Osteoblast (primary cell): Measurements from ENCODE around the gene MCC. TPM values are rescaled to one million over a fixed set of nuclear protein-coding genes. Genes with fewer than 3 reads are reported as not detected.

Experiments used
- DNase-seq: peaks from one replicate; pipeline ENCODE4 v3.0.0; 2011; ENCODE audit warnings: low spot score, mixed read lengths; ENCODE audit not compliant: insufficient read length; ENCODE audit errors: missing footprints
- H2AFZ ChIP-seq: 2 replicates; pipeline ENCODE4 v1.6.0; 2011; ENCODE audit warnings: mild to moderate bottlenecking, low read length
- H3K27ac ChIP-seq: 2 replicates; pipeline ENCODE4 v1.5.1; 2011; ENCODE audit warnings: mild to moderate bottlenecking, low read depth, low read length, moderate library complexity
- H3K27me3 ChIP-seq: 2 replicates; pipeline ENCODE4 v1.6.0; 2012; ENCODE audit warnings: mild to moderate bottlenecking, control low read depth, inconsistent platforms, low read length, moderate library complexity; ENCODE audit not compliant: insufficient read depth
- H3K36me3 ChIP-seq: 2 replicates; pipeline ENCODE4 v1.5.1; 2011; ENCODE audit warnings: mild to moderate bottlenecking, low read length, control low read depth, moderate library complexity; ENCODE audit not compliant: insufficient read depth
- H3K4me1 ChIP-seq: 2 replicates; pipeline ENCODE4 v1.5.1; 2011; ENCODE audit warnings: mild to moderate bottlenecking, low read length, control low read depth, moderate library complexity; ENCODE audit not compliant: insufficient read depth
- H3K4me2 ChIP-seq: 2 replicates; pipeline ENCODE4 v1.6.0; 2011; ENCODE audit warnings: mild to moderate bottlenecking, low read length; ENCODE audit not compliant: insufficient read depth
- H3K4me3 ChIP-seq: fragments of 200-600 bp; sonication (generic); 3 replicates; pipeline ENCODE4 v1.5.1; 2012; ENCODE audit warnings: mild to moderate bottlenecking, low read length, inconsistent platforms; ENCODE audit not compliant: insufficient read depth
- H3K79me2 ChIP-seq: 2 replicates; pipeline ENCODE4 v1.6.0; 2012; ENCODE audit warnings: mild to moderate bottlenecking, low read length, control low read depth, inconsistent platforms; ENCODE audit not compliant: insufficient read depth
- H3K9me3 ChIP-seq: 2 replicates; pipeline ENCODE4 v1.5.1; 2011; ENCODE audit warnings: low read depth, low read length, control low read depth
- H4K20me1 ChIP-seq: 2 replicates; pipeline ENCODE4 v1.6.0; 2012; ENCODE audit warnings: mild to moderate bottlenecking, low read length, control low read depth; ENCODE audit not compliant: insufficient read depth
- CTCF ChIP-seq: IDR thresholded peaks from 2 replicates; pipeline ENCODE4 v1.5.1; 2011; ENCODE audit warnings: mild to moderate bottlenecking, low read depth, low read length, moderate library complexity; ENCODE audit errors: extremely low read depth
- total RNA-seq: library from RNA; depleted of rRNA; stranded (reverse); fragments of >200 nt; gene quantifications from 2 replicates; pipeline ENCODE4 v1.2.3, GENCODE V29; 2012

The MCC gene
- total RNA-seq, 1 donor, result 45.6 TPM

- H3K9me3 ChIP-seq, result no peaks in the 10 kb centered on the region
- DNase-seq, result no peak
Observed at GRCh38 chr5:113090336-113091106, 397.7 kb downstream of the MCC start.

GRCh38 chr5:113089653-113090335 lies 398.5 kb downstream of the MCC start:
- Histone ChIP-seq H3K9me3 (no peaks in the 10 kb centered on the region), H3K4me3 (no peak overlapping the region), H3K79me2 (no peaks in the 10 kb centered on the region), H2AFZ (peak overlapping the region; percentile 40), H3K36me3 (no peaks in the 10 kb centered on the region), H3K4me2 (peak overlapping the region; percentile 39), H3K4me1 (peaks cover 20% of the 10 kb centered on the region), H3K27ac (peak overlapping the region; percentile 50), H4K20me1 (no peaks in the 10 kb centered on the region), H3K27me3 (no peaks in the 10 kb centered on the region)
- DNase-seq, result no peak
- TF ChIP-seq CTCF, result no peak

More at GRCh38 chr5:113090336-113091106, 397.7 kb downstream of the MCC start:
- Histone ChIP-seq H3K4me3 (no peak overlapping the region), H3K27me3 (no peaks in the 10 kb centered on the region), H4K20me1 (no peaks in the 10 kb centered on the region), H3K4me1 (peaks cover 20% of the 10 kb centered on the region), H3K79me2 (no peaks in the 10 kb centered on the region), H3K4me2 (peak overlapping the region; percentile 39), H3K27ac (peak overlapping the region; percentile 50), H2AFZ (no peak overlapping the region), H3K36me3 (no peaks in the 10 kb centered on the region)
- TF ChIP-seq CTCF, result no peak

GRCh38 chr5:113087976-113088514 lies 400.2 kb downstream of the MCC start:
- H3K79me2 ChIP-seq, result no peaks in the 10 kb centered on the region
- no peak overlapping the region for H2AFZ ChIP-seq
- DNase-seq, result no peak
- no peak overlapping the region for H3K27ac ChIP-seq
- no peaks in the 10 kb centered on the region for H4K20me1 ChIP-seq
- H3K36me3 ChIP-seq, result no peaks in the 10 kb centered on the region
- H3K27me3 ChIP-seq, result no peaks in the 10 kb centered on the region
- H3K4me2 ChIP-seq, result peak overlapping the region; percentile 16
- TF ChIP-seq CTCF, result no peak
- H3K4me3 ChIP-seq, result no peak overlapping the region
- peaks cover 25% of the 10 kb centered on the region for H3K4me1 ChIP-seq
- no peaks in the 10 kb centered on the region for H3K9me3 ChIP-seq

GRCh38 chr5:113085880-113086409 lies 402.3 kb downstream of the MCC start:
- no peaks in the 10 kb centered on the region for H3K27me3 ChIP-seq
- H3K36me3 ChIP-seq, result no peaks in the 10 kb centered on the region
- no peak for TF ChIP-seq CTCF
- H3K4me2 ChIP-seq, result no peak overlapping the region
- H2AFZ ChIP-seq, result no peak overlapping the region
- no peaks in the 10 kb centered on the region for H4K20me1 ChIP-seq
- no peaks in the 10 kb centered on the region for H3K9me3 ChIP-seq
- peaks cover 46% of the 10 kb centered on the region for H3K4me1 ChIP-seq
- no peak overlapping the region for H3K27ac ChIP-seq
- H3K4me3 ChIP-seq, result no peak overlapping the region
- no peaks in the 10 kb centered on the region for H3K79me2 ChIP-seq
- no peak for DNase-seq
